Measurements from ENCODE around the gene AKR1B15. TPM values are rescaled to one million over a fixed set of nuclear protein-coding genes. Genes with fewer than 3 reads are reported as not detected.
A peak's percentile ranks its signal among the peaks of the same experiment; 100 is the strongest.
"Not testable (repeated sequence)": the region's sequence is repeated elsewhere in the genome, so short reads cannot be mapped to it uniquely, and the experiment has no call there.

AKR1B15 gene
- 0.31 TPM for total RNA-seq

DNA sequence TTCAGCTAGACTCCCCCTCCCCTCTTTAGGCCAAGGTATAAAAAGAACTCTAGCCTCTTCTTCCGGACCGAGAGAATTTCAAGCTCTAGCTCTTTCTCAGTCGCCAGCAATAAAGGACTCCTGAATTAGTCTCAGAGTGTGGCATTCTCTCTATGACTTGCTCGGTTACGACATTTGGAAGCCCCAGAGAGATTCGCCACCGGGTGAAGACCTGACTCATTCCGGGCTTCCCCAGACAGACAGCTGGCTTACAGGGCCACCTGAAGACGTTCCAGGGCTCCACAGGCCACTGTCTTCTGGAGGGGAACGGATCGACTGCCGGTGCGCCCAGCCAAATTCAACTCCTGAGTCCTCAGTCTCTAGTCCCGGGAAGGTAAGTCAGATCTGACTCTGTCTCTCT, at the start of gene AKR1B15:
TSS of gene AKR1B15 (plus strand) at position 234 of the 400 bp plus-strand sequence. CDS start 15,510 bp downstream, outside the sequence.
- DNase-seq = no peak

DNA sequence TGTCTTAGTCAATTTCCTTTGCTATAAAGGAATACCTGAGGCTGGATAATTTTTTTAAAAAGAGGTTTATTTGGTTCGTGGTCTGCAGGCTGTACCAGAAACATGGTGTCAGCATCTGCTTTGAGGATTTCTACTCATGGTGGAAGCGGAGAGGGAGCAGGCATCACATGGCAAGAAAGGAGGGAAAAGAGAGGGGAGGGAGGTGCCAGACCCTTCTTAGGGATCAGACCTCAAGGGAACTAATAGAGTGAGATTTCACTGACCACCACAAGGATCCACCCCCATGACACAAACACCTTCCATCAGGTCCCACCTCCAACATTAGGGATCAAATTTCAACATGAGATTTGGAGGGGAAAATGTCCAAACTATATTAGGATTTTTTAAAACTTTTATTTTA, 48.5 kb upstream of the AKR1B15 start:
- DNase-seq = no peak

DNA sequence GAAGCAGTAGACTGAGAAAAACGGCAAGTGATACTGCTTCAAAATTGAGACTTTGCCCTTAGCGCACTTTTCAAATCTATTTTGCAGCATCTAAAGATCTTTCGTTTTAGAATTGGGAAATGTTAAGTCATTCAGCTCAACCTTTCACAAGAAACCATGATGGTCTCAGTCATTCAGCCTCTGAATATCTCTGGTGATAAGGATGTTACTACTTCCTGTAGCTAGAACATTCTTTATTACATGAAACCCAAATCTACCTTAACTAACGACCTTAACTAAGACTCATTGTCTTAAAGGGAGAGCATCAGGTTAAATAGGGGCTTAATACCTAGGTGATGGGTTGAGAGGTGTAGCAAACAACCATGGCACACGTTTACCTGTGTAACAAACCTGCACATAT, 47.9 kb upstream of the AKR1B15 start:
- DNase-seq = no peak

DNA sequence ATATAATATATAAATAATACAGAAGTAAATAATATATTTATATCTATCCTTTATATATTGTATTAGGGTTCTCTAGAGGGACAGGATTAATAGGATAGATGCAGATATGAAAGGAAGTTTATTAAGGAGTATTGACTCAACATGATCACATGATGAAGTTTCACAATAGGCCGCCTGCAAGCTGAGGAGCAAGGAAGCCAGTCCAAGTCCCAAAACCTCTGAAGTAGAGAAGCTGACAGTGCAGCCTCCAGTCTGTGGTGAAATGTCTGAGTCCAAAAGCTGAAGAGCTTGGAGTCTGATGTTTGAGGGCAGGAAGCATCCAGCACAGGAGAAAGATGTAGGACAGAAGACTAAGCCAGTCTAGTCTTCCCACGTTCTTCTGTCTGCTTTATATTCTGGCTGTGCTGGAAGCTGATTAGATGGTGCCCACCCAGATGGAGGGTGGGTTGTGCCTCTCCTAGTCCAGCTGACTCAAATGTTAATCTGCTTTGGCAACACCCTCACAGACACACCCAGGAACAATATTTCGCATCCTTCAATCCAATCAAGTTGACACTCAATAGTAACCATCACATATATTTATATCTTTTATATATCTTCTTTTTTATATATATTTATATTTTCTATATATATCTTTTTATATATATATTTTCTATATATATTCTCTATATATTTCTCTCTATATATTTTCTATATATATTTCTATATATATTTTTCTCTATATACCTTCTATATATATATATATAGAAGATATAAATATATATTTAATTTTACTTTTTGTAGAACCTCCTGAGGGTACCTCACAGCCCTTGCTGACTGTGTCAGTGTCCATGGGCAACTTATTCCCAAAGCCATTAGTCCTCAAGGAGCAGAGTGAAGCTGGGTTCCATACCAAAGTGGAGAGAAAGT, 46.2 kb upstream of the AKR1B15 start:
- no peak for DNase-seq

DNA sequence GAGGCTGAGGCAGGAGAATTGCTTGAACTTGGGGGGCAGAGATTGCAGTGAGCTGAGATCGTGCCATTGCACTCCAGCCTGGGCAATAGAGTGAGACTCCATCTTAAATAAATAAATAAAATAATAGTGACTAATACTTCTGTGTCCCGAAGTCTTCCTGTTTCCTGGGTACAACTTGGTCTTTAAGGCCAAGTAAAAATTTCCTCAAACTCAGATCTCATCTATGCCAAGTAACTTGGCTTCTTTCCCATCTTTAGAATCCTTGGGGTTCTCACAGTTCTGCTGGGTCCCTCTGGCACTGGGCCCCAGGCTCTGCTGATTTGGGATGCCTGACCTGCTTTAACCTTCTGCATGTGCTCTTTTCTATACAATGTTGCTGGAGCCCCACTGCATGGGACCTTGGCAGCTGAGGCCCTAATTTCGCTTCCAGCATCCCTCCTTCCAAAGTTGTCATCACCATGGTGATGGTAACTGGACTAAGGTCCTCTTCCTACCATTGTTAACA, 44.2 kb upstream of the AKR1B15 start:
- peak; percentile 16 for DNase-seq

DNA sequence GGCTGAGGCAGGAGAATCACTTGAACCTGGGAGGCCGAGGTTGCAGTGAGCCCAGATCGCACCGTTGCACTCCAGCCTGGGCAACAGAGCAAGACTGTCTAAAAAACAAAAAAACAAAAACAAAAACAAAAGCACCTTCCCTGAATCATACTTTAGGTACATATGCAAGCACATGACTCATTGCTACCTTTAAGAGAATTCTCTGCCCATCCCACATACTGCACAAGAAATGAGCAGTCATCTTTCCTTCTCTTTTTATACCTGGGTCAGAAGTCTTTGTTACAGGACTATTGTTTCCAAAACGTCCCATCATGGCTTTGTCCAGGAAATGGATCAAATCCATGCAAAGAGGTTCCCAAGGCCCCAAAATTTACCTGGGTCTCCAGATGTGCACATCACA, 43.1 kb upstream of the AKR1B15 start:
- DNase-seq = no peak

DNA sequence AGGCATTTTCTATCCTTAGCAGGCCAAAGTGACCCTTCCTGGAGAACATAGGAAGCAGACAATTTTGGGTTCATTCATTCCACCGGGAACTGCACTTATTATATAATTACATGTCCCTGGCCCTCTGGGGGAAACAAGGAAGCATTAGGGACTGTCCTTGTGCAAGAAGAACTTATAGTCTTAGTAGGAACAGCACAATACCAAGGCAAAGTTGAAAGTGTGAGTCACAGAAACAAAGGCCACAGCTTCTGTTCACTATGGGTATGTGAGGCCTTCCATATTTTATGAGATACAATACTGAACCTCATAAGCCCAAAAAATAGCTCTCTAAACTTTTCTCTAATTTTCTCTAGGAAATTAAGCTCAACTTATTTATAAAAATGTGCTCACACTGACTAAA, 39.9 kb upstream of the AKR1B15 start:
- no peak for DNase-seq

DNA sequence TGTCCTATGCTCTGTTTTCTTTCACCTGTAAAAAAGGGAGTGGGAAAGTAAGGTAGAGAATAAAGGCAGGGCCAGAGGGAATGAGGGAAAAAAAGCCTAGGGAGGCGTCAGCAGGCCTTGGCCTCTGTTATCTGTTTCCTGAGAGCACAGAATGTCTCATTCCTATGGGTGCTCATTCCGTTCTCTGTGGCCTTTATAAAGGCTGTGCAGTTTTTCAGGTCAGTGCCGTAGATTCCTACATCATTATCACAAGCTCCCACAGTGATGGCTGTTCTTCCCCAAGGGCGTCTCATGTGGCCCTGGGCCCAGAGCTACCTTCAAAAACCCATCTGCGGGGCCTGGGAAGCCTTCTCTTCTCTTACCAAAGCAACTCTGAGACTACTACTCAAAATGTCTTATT, 38.3 kb upstream of the AKR1B15 start:
- DNase-seq = no peak

DNA sequence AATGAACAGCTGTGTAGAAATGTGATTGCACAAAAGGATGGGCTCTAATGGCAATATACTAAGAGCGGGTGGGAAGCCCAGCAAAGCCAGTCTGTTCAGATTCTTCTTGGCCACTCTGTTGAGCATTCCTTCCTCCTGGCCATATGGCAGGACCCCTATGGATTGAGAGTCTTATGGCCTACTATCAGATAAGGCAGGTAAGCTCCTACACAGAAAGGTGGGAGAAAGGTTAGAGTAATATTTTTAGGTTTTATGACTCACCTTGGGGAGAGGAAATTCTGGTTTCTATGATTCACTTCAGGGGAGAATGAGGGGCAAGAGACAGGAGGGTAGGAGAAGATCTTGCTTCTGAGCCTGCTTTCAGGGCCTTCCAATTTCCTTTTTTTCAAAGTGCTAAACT, 36.6 kb upstream of the AKR1B15 start:
- DNase-seq = no peak

DNA sequence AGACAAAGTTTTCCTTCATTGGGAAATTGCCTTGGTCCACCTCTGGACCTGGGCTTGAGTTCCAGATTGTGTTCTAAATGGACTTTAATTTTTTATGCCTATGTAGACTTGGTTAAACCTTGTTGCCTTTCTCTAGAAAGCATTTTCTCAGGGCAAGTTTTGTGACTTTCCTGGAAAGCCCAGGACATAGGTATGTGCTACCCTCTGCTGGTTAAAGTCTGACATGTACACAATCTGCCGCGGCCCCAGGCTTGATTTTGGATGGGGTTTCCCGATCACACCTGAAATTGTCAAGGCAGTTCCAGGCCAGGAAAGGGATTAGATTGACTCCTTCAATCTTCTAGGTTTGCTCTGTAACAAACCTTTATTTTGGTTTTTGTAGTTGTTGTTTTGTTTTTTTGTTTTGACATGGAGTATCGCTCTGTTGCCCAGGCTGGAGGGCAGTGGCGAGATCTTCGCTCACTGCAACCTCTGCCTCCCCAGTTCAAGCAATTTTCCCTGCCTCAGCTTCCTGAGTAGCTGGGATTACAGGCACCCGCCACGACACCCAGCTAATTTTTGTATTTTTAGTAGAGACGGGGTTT, 35.6 kb upstream of the AKR1B15 start:
- DNase-seq = peak; percentile 78

DNA sequence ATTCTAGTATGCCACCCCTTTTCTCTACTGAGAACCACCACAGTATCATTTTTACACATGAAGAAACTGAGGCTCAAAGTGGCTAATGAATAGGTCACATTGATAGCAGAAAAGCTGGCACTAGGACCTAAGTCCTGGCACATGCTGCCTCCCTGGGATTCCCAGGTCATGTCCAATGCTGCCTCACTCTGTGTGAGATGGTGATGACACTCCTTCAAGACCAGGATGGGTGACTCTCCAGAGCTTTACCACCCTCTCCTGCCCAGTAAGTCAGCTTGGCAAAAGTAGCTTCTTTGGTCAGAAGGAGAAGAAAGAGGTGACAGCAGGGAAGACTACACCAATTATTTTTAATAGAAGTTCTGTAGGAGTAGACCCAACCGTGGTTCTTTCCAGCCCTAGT, 34.8 kb upstream of the AKR1B15 start:
- DNase-seq = no peak

DNA sequence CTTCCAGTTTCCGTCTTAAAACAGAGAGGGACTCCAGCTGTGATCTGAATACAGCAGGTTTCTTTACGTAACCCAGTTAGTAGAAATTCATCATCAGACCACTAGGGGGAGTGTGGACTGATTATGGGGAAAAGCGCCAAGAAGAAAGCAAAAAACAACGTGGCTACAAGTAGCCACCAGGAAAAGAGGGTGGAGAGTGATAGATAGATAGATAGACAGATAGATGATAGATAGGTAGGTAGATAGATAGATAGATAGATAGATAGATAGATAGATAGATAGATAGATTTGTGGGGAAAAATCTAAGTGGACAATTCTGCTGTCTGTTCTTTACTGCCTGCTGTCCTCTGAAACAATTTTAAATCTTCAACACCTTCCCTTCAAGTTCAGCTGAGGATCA, 34.2 kb upstream of the AKR1B15 start:
- DNase-seq = peak; percentile 86

DNA sequence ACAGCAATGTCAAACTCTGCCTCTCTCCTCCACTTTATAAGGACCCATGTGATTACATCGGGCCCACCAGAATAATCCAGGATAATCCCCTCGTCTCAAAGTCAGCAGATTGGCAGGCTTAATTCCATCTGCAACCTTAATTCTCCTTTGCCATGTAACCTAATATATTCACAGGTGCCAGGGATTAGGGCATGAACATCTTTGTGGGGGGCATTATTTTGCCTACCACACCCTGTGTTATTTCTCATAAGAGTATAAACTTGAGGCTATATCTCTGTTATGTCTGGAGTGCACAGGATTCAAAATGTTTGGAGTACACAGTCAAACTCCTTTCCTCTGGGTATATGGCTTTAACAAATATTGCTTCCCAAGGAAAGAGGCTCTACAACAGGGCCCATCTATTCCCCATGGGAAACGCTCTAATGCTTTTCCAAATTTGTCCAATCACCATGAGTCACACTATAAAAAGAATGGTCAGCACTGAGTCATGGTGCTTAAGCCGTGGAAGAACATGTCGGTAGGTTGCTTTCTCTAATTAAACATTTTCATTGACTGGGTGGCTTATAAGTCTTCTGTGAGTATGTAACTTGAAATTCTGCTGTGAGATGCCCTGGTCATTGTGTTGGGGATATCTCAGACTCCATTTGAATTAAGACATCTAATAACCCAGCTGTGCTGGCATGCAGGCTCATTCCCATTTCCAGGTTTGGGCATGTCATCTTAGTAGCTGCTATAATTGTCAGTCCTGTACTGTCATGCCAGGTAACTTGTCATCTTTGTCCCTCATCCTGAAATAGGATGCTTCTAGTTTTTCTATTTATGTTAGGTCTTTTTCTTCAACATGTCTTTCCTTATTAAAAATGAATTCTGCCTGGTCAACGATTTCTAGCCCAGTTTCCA, 33.1 kb upstream of the AKR1B15 start:
- no peak for DNase-seq

DNA sequence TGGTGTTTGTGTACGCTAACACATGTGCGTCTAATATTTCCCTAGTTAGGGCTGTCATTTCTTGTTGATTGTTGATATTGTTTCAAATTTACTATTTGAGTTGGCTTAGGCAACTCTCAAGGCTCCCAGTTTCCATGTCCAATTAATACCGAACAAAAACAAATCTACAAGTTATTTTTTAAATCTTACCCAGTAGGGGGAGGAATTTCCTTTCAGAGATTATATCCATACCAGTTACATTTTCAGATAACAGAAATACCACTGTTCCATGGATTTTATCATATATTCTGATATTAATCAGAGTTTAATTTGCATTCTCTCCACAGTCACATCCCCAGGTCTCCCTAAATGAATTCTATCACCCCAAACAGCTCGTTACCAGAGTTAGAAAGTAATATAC, 28.8 kb upstream of the AKR1B15 start:
- no peak for DNase-seq

DNA sequence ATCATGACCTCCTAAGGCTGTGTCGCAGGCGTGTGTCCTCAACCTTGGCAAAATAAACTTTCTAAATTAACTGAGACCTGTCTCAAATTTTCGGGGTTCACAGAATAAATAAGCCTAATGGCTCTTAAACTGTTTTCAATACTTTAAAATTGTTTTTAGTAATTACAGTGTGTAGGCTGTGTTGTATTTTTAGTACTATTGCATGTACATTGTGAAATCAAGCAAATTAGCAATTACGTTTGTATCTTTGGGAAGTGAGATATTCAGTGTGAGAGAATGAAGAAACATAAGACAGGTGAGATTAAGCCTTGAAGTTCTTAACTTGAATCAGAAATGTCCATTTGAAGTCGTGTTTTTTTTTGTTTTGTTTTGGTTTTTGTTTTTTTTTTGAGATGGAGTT, 26.3 kb upstream of the AKR1B15 start:
- no peak for DNase-seq

DNA sequence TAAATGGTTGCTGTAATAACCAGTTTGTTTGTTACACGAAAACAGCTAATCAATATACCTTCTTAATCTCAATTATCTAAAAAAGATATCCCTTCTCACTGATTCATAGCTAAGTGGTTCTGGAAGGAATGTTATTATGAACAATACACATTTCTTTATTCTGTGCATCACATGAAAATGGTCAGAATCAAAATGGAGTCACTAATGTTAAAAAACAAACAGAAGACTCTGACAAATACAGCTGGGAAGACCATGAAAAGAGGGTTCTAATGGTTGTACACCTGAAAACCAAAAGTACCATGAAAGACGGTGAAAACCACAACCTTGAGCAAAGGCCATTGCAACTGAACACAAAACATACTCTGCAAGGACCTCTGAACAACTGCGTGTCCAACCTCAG, 23.5 kb upstream of the AKR1B15 start:
- not testable (repeated sequence) for DNase-seq

DNA sequence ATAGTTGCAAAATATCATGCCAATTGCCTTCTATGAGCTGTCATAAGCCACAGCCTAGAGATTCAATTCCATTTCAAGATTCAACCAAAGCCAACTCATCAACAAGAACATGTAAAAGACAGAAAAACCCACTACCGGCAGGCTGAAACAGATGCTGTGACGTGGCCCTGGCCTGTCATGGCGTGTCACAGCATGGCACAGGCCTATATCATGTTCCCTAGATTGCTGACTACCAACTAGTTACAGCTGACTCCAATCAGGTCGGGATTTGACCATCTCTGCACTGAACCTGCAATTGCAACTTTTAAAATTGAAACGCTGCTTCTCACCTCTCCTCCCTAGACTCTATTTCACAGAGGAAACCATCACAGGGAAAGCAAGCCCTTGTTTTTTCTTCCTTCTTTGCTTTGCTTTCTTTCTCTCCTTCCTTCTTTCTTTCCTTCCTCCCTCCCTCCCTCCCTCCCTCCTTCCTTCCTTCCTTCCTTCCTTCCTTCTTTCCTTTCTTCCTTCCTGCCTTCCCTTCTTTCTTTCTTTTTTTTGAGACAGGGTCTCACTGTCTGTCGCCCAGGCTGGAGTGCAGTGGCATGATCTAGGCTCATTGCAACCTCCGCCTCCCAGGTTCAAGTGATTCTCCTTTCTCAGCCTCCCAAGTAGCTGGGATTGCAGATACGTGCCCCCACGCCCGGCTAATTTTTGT, 22.2 kb upstream of the AKR1B15 start:
- DNase-seq = not testable (repeated sequence)

DNA sequence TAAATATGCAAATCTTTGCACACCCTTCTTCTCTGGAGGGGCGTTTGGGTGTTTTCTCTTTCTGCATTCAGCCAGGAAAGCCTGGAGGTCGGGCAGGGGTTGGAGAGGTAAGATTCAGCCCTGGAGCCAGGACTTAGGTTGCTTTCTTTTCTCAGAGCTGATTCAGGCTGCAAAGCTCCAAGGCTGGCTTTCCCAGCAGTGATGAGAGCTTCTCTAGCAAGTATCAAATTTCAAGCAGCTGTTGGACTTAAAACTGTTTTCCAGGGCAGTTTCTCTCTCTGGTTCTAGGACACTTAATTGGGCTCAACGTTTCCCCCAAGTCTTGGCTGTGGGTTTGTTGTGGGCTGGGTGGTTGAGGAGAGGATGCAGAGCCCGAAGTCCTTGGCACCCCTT, 20.9 kb upstream of the AKR1B15 start:
- peak; percentile 94 for DNase-seq

DNA sequence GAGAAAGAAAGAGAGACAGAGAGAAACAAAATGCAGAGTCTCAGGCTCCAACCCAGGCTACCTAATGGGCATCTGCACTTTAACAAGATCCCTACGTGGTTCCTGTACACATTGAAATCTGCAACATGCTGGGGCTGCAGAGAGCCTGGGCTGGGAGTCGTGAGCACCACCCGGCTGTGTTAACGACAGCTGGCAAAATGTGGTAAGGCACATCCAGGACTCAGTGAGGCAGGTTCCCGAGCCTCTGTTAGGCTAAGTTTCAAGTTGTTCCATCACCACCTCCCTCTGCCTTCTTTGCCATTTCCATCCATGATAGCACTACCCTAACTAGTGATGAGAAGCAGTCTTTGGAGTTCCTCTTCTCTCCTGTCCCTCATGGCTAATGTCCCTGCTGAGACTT, 20.2 kb upstream of the AKR1B15 start:
- DNase-seq = no peak

DNA sequence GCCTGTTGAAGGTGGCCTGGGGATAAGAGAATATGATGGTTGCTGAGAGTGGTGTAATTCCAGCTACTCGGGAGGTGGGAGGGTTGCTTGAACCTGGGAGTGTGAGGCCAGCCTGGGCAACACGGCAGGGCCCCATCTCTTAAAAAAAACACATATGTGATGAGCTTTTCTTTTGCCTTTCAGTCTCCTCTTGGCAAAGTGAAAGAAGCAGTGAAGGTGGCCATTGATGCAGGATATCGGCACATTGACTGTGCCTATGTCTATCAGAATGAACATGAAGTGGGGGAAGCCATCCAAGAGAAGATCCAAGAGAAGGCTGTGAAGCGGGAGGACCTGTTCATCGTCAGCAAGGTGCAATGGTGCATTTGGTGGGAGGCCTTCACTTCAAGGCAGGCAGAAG, 18.4 kb upstream of the AKR1B15 start:
- no peak for DNase-seq

DNA sequence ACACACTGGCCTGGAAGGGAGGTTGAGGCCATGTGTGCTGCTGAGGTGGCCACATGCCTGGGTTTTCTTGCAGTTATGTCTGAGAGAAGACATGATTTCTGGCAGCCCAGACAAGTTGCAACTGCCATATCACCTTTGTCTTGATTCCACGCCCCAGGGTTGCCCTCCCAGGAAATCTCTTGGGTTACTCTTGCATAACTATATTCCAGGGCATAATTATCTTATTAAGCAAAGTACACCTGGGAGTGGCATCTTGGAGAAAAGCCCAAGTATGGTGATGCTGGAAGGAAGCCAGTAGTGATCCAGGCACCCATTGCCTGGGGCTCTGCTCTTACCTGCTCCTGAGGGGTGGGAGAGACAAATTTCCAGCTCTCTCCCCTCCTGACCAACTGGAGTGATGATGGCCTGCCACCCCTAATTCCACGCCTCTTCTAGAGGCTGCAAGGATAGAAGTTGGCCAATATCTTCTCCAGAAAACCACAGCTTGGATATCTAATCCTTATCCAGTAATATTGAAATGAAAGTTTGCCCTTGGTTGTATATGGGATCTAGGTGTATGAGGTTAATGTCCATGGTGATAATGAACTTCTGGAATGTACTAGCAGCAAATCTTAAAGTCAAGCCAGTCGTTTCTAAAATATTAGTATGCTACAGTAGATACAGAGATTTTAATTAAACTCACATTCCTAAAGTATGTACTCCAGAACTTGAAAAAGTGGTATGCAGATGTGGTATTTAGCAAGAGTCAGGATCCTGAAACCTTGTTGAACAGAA, 16.5 kb upstream of the AKR1B15 start:
- DNase-seq = no peak

DNA sequence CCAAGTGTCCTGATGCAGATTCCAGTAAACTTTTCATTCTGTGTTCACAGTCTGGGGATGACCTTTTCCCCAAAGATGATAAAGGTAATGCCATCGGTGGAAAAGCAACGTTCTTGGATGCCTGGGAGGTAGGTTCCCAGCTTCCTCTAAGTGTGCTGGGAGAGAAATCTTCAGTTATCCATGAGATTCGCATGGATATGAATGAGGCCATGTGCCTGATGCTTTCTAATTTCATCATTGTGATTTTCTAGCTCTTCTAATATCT, 16.0 kb upstream of the AKR1B15 start:
- no peak for DNase-seq
